Esophagus squamous epithelium (tissue), 4 donors: ENCODE measurements around the gene STK24.

Source experiments
- CTCF ChIP-seq, 6 experiments: fragments of 450-650 bp in 4 of 6; fragments of 200-600 bp in 2 of 6; sonication (generic) in 2 of 6; IDR thresholded peaks; one replicate each; pipeline ENCODE4 v1.5.1; 2016 to 2019; ENCODE audit warnings: antibody characterized with exemption in 6 of 6, mild to moderate bottlenecking in 4 of 6, moderate library complexity in 4 of 6
- POLR2A ChIP-seq, 4 donors: fragments of 450-650 bp; IDR thresholded peaks; one replicate each; pipeline ENCODE4 v1.6.1; 2017; ENCODE audit warnings: antibody characterized with exemption in 4 of 4, mild to moderate bottlenecking in 4 of 4, moderate library complexity in 3 of 4

- no peak for TF ChIP-seq POLR2A (IDR thresholded peaks at IDR 0.05)
- TF ChIP-seq CTCF (IDR thresholded peaks at IDR 0.05): no peak
Observed at GRCh38 chr13:98584668-98585397, 7.9 kb upstream of the STK24 start.
